Fibroblast of lung (primary cell): ENCODE data around the gene ZC3HAV1. TPM values are rescaled to one million over a fixed set of nuclear protein-coding genes. Genes with fewer than 3 reads are reported as not detected.
"Not testable (repeated sequence)": the region's sequence is repeated elsewhere in the genome, so short reads cannot be mapped to it uniquely, and the experiment has no call there.

Experiments
- DNase-seq, 2 donors: peaks; one replicate each; pipeline versions ENCODE4 v3.0.0 to v3.0.0-alpha.2; 2010; ENCODE audit warnings: low read depth in 2 of 2
- H2AFZ ChIP-seq: 2 replicates; pipeline ENCODE4 v1.5.1; 2012; ENCODE audit warnings: low read length, control low read depth, inconsistent platforms
- H3K27ac ChIP-seq: 2 replicates; pipeline ENCODE4 v1.5.1; 2011; ENCODE audit warnings: low read length, control low read depth; ENCODE audit not compliant: insufficient read depth
- H3K27me3 ChIP-seq: 2 replicates; pipeline ENCODE4 v1.5.1; 2011; ENCODE audit warnings: mild to moderate bottlenecking, low read length; ENCODE audit not compliant: control insufficient read depth, insufficient read depth
- H3K36me3 ChIP-seq: 2 replicates; pipeline ENCODE4 v1.5.1; 2011; ENCODE audit warnings: low read length; ENCODE audit not compliant: control insufficient read depth, insufficient read depth
- H3K4me1 ChIP-seq: 2 replicates; pipeline ENCODE4 v1.5.1; 2011; ENCODE audit warnings: low read length; ENCODE audit not compliant: control insufficient read depth, insufficient read depth; ENCODE audit errors: extremely low read depth
- H3K4me2 ChIP-seq: 2 replicates; pipeline ENCODE4 v1.5.1; 2011; ENCODE audit warnings: low read length, control low read depth; ENCODE audit not compliant: insufficient read depth; ENCODE audit errors: extremely low read depth
- H3K4me3 ChIP-seq, 4 experiments: fragments of 200-600 bp in 1 of 4; sonication (generic) in 1 of 4; replicated peaks in 1 of 4; 2 replicates each; pipeline ENCODE4 v1.5.1; 2011 to 2016; ENCODE audit warnings: low read length in 4 of 4, low read depth in 3 of 4, mild to moderate bottlenecking in 3 of 4, control low read depth in 2 of 4, inconsistent platforms in 1 of 4, mixed read lengths in 1 of 4; ENCODE audit not compliant: insufficient read depth in 1 of 4; ENCODE audit errors: control extremely low read depth in 1 of 4
- H3K79me2 ChIP-seq: 2 replicates; pipeline ENCODE4 v1.5.1; 2012; ENCODE audit warnings: mild to moderate bottlenecking, low read length, inconsistent platforms; ENCODE audit not compliant: control insufficient read depth, insufficient read depth
- H3K9ac ChIP-seq: 2 replicates; pipeline ENCODE4 v1.5.1; 2011; ENCODE audit warnings: mild to moderate bottlenecking, low read length, control low read depth; ENCODE audit not compliant: insufficient read depth
- H3K9me3 ChIP-seq: 2 replicates; pipeline ENCODE4 v1.5.1; 2012; ENCODE audit warnings: low read depth, low read length; ENCODE audit not compliant: control insufficient read depth, insufficient read depth
- H4K20me1 ChIP-seq: 2 replicates; pipeline ENCODE4 v1.5.1; 2011; ENCODE audit warnings: low read length; ENCODE audit not compliant: control insufficient read depth, insufficient read depth; ENCODE audit errors: extremely low read depth
- EZH2 ChIP-seq: IDR thresholded peaks from 2 replicates; pipeline ENCODE4 v1.5.1; 2012; ENCODE audit warnings: low read length, control low read depth, mild to moderate bottlenecking; ENCODE audit errors: missing control alignments
- polyA plus RNA-seq, 2 donors: library from polyadenylated mRNA; depleted of rRNA in 1 of 2; stranded (reverse) in 1 of 2; unstranded in 1 of 2; fragments of >200 nt; gene quantifications; 2 replicates each; pipeline ENCODE4 v1.2.1, GENCODE V29; 2011 to 2012; ENCODE audit warnings: missing spikeins in 1 of 2
- total RNA-seq: library from RNA; depleted of rRNA; stranded (reverse); fragments of >200 nt; gene quantifications from 2 replicates; pipeline ENCODE4 v1.2.1, GENCODE V29; 2014
- TF ChIP-seq, protein P1 (sequence below), 2 donors: IDR thresholded peaks in 1 of 2; conservative IDR thresholded peaks in 1 of 2; 1 replicate in 1 of 2; 2 replicates in 1 of 2; pipeline ENCODE4 v1.5.1; 2011 to 2012; ENCODE audit warnings: low read length in 2 of 2, control low read depth in 1 of 2, inconsistent platforms in 1 of 2, low read depth in 1 of 2, mild to moderate bottlenecking in 1 of 2

The ZC3HAV1 gene
- total and polyA plus RNA-seq, 2 donors (not counting 1 experiment from before 2014, with no cell fraction given), result 24.8 to 28.8 TPM

DNA sequence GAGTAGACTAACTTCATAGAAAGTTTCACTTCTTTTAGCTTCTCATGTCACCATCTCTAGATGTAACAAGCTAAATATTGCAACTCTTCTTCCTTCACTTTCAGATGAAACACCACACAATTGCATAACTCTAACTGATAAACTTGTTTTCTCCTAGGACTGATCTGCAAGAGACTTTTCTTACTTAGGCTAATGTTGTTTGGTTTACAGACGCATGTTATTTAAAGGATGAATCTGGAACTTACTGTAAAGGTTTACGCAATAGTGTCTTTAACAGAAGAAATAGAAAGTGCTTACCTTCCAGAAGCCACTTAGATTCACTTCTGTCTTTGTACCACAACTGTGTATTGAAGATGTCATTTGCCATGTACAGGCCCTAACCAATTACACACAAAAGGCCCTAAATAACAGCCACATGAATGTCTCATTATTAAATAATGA is 22.1 kb upstream of the ZC3HAV1 start:
- Histone ChIP-seq H2AFZ (no peak overlapping the region), H3K36me3 (no peaks in the 10 kb centered on the region)
- no peak for DNase-seq

DNA sequence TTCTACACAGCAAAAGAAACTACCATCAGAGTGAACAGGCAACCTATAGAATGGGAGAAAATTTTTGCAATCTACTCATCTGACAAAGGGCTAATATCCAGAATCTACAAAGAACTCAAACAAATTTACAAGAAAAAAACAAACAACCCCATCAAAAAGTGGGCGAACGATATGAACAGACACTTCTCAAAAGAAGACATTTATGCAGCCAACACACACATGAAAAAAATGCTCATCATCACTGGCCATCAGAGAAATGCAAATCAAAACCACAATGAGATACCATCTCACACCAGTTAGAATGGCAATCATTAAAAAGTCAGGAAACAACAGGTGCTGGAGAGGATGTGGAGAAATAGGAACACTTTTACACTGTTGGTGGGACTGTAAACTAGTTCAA is 20.3 kb upstream of the ZC3HAV1 start:
- DNase-seq, H3K27ac ChIP-seq, H3K4me1 ChIP-seq, H3K4me3 ChIP-seq, H3K79me2 ChIP-seq, H3K4me2 ChIP-seq, H3K9ac ChIP-seq, H2AFZ ChIP-seq, H3K36me3 ChIP-seq, H4K20me1 ChIP-seq, H3K27me3 ChIP-seq, H3K9me3 ChIP-seq: not testable (repeated sequence)

More for the DNA sequence above, 22.1 kb upstream of the ZC3HAV1 start:
- no peak for TF ChIP-seq EZH2
- TF ChIP-seq, protein P1, sequence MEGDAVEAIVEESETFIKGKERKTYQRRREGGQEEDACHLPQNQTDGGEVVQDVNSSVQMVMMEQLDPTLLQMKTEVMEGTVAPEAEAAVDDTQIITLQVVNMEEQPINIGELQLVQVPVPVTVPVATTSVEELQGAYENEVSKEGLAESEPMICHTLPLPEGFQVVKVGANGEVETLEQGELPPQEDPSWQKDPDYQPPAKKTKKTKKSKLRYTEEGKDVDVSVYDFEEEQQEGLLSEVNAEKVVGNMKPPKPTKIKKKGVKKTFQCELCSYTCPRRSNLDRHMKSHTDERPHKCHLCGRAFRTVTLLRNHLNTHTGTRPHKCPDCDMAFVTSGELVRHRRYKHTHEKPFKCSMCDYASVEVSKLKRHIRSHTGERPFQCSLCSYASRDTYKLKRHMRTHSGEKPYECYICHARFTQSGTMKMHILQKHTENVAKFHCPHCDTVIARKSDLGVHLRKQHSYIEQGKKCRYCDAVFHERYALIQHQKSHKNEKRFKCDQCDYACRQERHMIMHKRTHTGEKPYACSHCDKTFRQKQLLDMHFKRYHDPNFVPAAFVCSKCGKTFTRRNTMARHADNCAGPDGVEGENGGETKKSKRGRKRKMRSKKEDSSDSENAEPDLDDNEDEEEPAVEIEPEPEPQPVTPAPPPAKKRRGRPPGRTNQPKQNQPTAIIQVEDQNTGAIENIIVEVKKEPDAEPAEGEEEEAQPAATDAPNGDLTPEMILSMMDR (conservative IDR thresholded peaks at IDR 0.05 in 1 of 2, IDR thresholded peaks at IDR 0.05 in 1 of 2; ENCODE audit: low read depth in 1 of 2, low read length in 2 of 2), result no peak
- no peaks in the 10 kb centered on the region for H3K4me1 ChIP-seq
- H3K4me3 ChIP-seq, result no peak overlapping the region
- no peak overlapping the region for H3K4me2 ChIP-seq
- peaks cover under 1% of the 10 kb centered on the region for H3K27me3 ChIP-seq
- H3K27ac ChIP-seq, result no peak overlapping the region
- no peak overlapping the region for H3K9ac ChIP-seq
- H3K79me2 ChIP-seq, result no peaks in the 10 kb centered on the region
- H3K9me3 ChIP-seq, result no peaks in the 10 kb centered on the region
- H4K20me1 ChIP-seq, result no peaks in the 10 kb centered on the region

DNA sequence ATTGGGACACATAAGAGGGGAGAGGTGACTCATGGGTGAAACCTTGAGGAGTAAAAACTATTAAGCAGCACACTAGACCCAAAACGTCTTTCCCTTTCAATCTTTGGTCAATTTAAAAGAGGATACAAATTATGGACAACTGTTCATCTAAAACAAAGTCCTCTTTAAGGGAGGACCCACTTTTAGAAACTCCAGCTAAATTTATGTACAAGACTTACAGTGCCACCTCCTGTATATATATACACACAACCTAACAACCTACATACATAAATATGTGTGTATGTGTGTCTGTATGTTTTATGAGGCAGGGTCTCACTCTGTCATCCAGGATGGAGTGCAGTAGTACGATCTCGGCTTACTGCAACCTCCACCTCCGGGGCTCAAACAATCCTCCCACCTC is 18.1 kb upstream of the ZC3HAV1 start:
- Histone ChIP-seq H3K27me3 (peaks cover 20% of the 10 kb centered on the region), H3K4me2 (no peak overlapping the region), H3K4me3 (no peak overlapping the region), H3K9me3 (no peaks in the 10 kb centered on the region), H3K36me3 (no peaks in the 10 kb centered on the region), H3K9ac (no peak overlapping the region), H3K27ac (no peak overlapping the region), H2AFZ (no peak overlapping the region), H3K4me1 (no peaks in the 10 kb centered on the region), H4K20me1 (no peaks in the 10 kb centered on the region), H3K79me2 (no peaks in the 10 kb centered on the region)
- peak in 1 of 2 donors; percentile 41 for DNase-seq
- TF ChIP-seq, protein P1 (conservative IDR thresholded peaks at IDR 0.05 in 1 of 2, IDR thresholded peaks at IDR 0.05 in 1 of 2; ENCODE audit: low read depth in 1 of 2, low read length in 2 of 2), result peak in 1 of 2 donors; percentile 5
- TF ChIP-seq EZH2, result no peak
